ENCODE results near the gene ADAMTS12.

DNA sequence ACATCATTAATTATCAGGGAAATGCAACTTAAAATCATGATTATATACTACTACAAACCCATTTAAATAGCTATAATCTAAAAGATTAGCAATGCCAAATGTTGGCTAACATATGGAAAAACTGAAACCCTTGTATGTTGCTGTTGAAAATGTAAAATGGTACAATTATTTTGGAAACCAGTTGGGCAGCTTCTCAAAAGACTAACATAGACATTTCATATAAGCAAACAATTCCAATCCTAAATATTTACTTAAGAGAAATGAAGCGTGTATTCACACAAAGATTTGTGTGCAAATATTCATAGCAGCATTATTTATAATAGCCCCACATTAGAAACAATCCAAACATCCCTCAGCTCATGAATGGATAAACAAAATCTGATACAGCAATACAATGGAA is 106.2 kb downstream of the ADAMTS12 start:
- TF ChIP-seq, protein P1, sequence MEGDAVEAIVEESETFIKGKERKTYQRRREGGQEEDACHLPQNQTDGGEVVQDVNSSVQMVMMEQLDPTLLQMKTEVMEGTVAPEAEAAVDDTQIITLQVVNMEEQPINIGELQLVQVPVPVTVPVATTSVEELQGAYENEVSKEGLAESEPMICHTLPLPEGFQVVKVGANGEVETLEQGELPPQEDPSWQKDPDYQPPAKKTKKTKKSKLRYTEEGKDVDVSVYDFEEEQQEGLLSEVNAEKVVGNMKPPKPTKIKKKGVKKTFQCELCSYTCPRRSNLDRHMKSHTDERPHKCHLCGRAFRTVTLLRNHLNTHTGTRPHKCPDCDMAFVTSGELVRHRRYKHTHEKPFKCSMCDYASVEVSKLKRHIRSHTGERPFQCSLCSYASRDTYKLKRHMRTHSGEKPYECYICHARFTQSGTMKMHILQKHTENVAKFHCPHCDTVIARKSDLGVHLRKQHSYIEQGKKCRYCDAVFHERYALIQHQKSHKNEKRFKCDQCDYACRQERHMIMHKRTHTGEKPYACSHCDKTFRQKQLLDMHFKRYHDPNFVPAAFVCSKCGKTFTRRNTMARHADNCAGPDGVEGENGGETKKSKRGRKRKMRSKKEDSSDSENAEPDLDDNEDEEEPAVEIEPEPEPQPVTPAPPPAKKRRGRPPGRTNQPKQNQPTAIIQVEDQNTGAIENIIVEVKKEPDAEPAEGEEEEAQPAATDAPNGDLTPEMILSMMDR (IDR thresholded peaks at IDR 0.05) = no peak
- TF ChIP-seq POLR2A (IDR thresholded peaks at IDR 0.05) (no peak), EP300 (IDR thresholded peaks at IDR 0.05; ENCODE audit: low read depth) (no peak), POLR2AphosphoS5 (IDR thresholded peaks at IDR 0.05) (no peak)

Data from transverse colon (tissue), 4 donors.